Measurements from ENCODE around the gene IFIT2. TPM values are rescaled to one million over a fixed set of nuclear protein-coding genes. Genes with fewer than 3 reads are reported as not detected.

IFIT2 gene
- total RNA-seq, 4 donors from 2014 or later = 0.49 to 2.6 (median 1.4) TPM

DNA sequence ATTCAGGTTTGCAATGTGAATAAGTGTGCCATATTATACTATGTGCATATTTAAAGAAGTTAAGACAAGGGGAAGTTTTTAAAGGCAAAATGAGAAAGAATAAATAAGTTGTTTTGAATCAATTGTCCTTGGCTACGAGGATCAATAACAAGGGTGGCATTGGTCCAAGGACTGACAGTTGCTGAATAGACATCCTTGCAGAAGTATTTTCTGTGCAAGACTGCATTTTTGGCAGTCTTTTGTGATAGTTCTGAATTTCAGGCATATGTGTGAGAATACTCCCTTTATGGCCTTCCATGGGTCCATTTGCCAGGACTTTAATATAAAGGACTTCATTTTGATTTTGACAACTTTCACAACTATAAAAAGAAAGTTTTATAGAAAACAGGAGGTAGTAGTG, 44.9 kb upstream of the IFIT2 start:
- 81% methylated on average over 1 of the region's 1 CpG for WGBS
- H3K4me1 ChIP-seq = peaks cover 15% of the 10 kb centered on the region
- no peaks in the 10 kb centered on the region for H3K27me3 ChIP-seq
- no peaks in the 10 kb centered on the region for H3K9me3 ChIP-seq
- no peaks in the 10 kb centered on the region for H3K36me3 ChIP-seq
- no peak for DNase-seq (ENCODE audit: low spot score in 2 of 2)
- H3K4me3 ChIP-seq = no peak overlapping the region
- TF ChIP-seq EP300 (IDR thresholded peaks at IDR 0.05) = no peak
- no peak overlapping the region for H3K27ac ChIP-seq

DNA sequence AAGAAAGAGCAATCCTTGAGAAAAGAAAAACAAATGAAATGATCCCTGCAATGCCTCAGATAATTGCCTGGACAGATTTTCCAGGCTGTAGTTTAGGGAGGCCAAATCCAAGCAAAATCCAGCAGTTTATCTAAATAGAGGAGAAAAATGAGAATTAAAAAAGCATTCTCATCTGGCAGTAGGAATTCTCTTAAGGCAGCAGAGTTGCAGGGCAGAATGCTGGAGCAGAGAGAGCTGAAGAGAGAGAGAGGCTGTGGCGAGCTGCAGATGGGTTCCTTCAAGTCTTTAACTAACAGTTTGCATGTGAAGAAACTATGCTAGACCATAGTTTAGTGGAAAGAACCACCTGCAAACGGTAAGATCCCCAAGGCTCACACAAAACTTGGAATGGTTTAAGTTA, 44.3 kb upstream of the IFIT2 start:
- H3K4me3 ChIP-seq = no peak overlapping the region
- peaks cover 18% of the 10 kb centered on the region for H3K4me1 ChIP-seq
- no peak for TF ChIP-seq EP300 (IDR thresholded peaks at IDR 0.05)
- no peak for TF ChIP-seq POLR2AphosphoS5 (IDR thresholded peaks at IDR 0.05)
- TF ChIP-seq POLR2A (IDR thresholded peaks at IDR 0.05) = no peak
- TF ChIP-seq, protein P1, sequence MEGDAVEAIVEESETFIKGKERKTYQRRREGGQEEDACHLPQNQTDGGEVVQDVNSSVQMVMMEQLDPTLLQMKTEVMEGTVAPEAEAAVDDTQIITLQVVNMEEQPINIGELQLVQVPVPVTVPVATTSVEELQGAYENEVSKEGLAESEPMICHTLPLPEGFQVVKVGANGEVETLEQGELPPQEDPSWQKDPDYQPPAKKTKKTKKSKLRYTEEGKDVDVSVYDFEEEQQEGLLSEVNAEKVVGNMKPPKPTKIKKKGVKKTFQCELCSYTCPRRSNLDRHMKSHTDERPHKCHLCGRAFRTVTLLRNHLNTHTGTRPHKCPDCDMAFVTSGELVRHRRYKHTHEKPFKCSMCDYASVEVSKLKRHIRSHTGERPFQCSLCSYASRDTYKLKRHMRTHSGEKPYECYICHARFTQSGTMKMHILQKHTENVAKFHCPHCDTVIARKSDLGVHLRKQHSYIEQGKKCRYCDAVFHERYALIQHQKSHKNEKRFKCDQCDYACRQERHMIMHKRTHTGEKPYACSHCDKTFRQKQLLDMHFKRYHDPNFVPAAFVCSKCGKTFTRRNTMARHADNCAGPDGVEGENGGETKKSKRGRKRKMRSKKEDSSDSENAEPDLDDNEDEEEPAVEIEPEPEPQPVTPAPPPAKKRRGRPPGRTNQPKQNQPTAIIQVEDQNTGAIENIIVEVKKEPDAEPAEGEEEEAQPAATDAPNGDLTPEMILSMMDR (IDR thresholded peaks at IDR 0.05) = no peak
- no peaks in the 10 kb centered on the region for H3K9me3 ChIP-seq
- no peaks in the 10 kb centered on the region for H3K36me3 ChIP-seq
- 65% methylated on average over 2 of the region's 2 CpGs for WGBS
- no peaks in the 10 kb centered on the region for H3K27me3 ChIP-seq
- no peak for DNase-seq (ENCODE audit: low spot score in 2 of 2)
- no peak overlapping the region for H3K27ac ChIP-seq

DNA sequence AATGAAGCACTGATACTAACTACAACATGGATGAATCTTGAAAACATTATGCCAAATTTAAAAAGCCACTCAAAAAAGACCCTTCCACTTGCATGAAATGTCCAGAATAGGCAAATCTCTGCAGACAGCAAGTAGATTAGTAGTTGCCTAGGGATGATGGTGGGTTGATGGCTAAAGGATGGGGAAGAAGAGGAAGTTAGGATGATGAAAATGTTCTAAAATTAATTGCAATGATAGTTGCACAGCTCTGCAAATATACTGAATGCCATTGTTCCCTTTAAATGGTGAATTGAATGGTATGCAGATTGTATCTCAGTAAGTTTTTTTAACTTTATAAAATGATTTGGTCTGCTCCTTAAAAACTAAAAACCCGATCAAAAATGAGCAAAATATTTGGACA, 43.0 kb upstream of the IFIT2 start:
- Histone ChIP-seq H3K9me3 (no peaks in the 10 kb centered on the region), H3K4me1 (peaks cover 28% of the 10 kb centered on the region), H3K4me3 (no peak overlapping the region), H3K27me3 (no peaks in the 10 kb centered on the region), H3K27ac (no peak overlapping the region), H3K36me3 (no peaks in the 10 kb centered on the region)
- TF ChIP-seq, protein P1 (IDR thresholded peaks at IDR 0.05) = no peak
- TF ChIP-seq POLR2AphosphoS5 (IDR thresholded peaks at IDR 0.05) (no peak), POLR2A (IDR thresholded peaks at IDR 0.05) (no peak), EP300 (IDR thresholded peaks at IDR 0.05) (no peak)
- WGBS = 78% methylated on average over 1 of the region's 1 CpG
- no peak for DNase-seq (ENCODE audit: low spot score in 2 of 2)

DNA sequence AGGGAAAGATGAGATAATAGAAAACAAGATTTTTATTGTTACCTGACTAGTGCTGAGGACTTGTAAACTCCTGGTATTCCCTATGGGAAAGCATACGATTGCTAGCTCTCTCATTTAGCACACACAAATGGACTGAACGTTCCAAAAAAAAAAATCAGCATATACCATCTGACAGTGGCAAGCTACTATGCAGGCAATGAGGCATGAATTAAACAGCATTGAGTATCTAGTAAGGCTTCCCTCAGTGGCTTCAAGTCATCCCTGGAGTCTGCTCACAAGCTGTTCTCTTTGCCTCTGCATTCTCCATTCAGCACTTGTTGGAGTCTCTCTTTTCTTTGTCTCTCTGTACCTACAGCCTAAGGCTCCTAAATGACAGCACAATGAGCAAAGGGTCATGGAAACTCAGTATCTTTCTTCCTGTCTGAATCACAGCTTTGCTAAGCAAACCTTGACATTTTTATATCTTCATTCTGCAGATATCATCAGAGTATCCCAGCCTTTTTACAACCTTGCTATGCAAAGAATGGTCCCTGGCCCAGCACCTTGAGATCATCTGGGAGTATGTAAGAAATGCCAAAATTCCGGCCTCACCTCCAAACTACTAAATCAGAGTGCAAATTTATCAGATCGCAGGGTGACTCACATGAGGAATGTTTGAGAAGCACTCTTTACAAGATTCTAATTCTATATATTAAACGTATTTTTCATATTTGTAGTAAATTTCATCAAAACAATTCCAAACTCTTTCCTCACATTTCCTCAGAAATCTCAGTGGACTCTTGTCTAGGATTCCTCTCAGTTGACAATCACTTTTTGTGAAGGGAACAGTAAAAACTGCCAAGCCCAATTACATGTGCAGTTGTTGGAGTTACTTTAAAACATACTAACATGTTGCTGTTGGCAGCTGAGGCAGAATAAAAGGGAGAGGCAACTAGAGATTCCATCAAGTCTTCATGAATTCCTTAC, 39.5 kb upstream of the IFIT2 start:
- no peaks in the 10 kb centered on the region for H3K36me3 ChIP-seq
- 44% methylated on average over 5 of the region's 5 CpGs for WGBS
- DNase-seq (ENCODE audit: low spot score in 2 of 2) = no peak
- no peak overlapping the region for H3K4me3 ChIP-seq
- no peaks in the 10 kb centered on the region for H3K9me3 ChIP-seq
- no peaks in the 10 kb centered on the region for H3K27me3 ChIP-seq
- TF ChIP-seq EP300 (IDR thresholded peaks at IDR 0.05) = no peak
- TF ChIP-seq POLR2AphosphoS5 (IDR thresholded peaks at IDR 0.05) = no peak
- TF ChIP-seq, protein P1 (IDR thresholded peaks at IDR 0.05) = no peak
- TF ChIP-seq POLR2A (IDR thresholded peaks at IDR 0.05) = no peak
- H3K27ac ChIP-seq = no peak overlapping the region
- peaks cover 28% of the 10 kb centered on the region for H3K4me1 ChIP-seq

DNA sequence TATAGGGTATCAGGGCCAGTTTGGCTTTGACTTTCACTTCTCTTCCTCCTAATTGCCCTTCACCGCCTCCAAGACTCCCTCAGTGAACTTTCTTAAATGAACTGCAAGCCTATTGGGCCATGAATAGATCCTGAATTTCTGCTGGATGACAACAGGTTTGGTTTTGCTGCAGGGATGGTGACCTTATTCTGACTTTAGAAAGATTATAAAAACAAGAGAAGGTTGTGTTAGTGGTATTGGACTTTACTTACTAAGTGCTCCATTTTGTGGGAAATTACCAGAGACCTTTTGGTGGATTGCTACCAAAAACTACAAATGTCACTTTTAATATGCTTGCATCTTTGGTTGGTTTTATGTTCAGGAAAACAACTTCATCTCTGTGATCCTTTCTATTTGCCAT, 38.8 kb upstream of the IFIT2 start:
- Histone ChIP-seq H3K9me3 (no peaks in the 10 kb centered on the region), H3K27me3 (no peaks in the 10 kb centered on the region), H3K27ac (no peak overlapping the region), H3K36me3 (no peaks in the 10 kb centered on the region), H3K4me1 (peaks cover 28% of the 10 kb centered on the region), H3K4me3 (no peak overlapping the region)
- DNase-seq (ENCODE audit: low spot score in 2 of 2) = no peak
- TF ChIP-seq EP300 (IDR thresholded peaks at IDR 0.05) (no peak), POLR2A (IDR thresholded peaks at IDR 0.05) (no peak), POLR2AphosphoS5 (IDR thresholded peaks at IDR 0.05) (no peak)
- TF ChIP-seq, protein P1 (IDR thresholded peaks at IDR 0.05) = no peak
- 44% methylated on average over 1 of the region's 1 CpG for WGBS

Data from suprapubic skin (tissue), 4 donors.